ENCODE measurements around the gene MTIF3.
"Not testable (repeated sequence)": the region's sequence is repeated elsewhere in the genome, so short reads cannot be mapped to it uniquely, and the experiment has no call there.

Gene MTIF3

GRCh38 chr13:27421101-27421871 lies 29.1 kb downstream of the MTIF3 start:
- DNase-seq (ENCODE audit: low read depth in 2 of 2, low spot score in 1 of 2) = no peak

- DNase-seq (ENCODE audit: low read depth in 2 of 2, low spot score in 1 of 2) = no peak
These were observed 31.0 kb downstream of the MTIF3 start for GRCh38 chr13:27419328-27419727.

DNA sequence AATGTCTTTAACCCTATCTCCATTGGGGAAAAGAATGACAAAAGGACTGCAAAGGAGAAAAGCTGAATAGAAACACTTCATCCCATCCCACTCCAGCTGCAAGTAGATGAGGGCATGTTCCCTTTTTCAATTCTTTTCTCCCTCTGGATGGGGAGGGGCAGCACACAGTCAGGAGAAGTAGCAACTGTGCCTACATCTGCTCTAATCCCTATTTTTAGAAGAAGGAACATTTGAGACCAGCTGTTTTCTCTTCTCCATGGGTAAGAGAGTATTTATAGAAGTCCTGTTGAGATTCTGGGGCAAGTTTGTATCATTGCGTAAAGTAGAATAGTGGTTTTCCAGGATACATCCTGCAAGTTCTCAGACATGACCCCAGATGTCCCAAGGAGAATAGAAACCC lies 35.2 kb downstream of the MTIF3 start:
- no peak for DNase-seq (ENCODE audit: low read depth in 2 of 2, low spot score in 1 of 2)

DNA sequence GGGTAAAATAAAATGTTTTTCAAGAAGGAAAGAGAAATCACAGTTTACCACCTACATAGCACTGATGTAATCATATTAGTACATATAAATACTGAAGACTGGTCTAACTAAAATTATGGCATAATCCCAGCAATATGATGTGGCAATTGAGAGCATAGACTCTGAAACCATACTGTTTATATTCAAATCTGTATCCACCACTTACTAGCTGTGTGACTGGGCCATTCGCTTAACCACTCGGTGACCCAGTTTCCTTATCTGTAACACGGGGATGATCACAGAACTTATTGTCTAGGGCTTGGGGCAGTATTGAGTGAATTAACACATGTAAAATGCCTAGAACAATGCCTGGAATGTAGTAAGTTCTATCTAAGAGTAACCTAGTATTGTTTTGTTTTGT lies 39.0 kb downstream of the MTIF3 start:
- DNase-seq (ENCODE audit: low read depth in 2 of 2, low spot score in 1 of 2) = no peak

DNA sequence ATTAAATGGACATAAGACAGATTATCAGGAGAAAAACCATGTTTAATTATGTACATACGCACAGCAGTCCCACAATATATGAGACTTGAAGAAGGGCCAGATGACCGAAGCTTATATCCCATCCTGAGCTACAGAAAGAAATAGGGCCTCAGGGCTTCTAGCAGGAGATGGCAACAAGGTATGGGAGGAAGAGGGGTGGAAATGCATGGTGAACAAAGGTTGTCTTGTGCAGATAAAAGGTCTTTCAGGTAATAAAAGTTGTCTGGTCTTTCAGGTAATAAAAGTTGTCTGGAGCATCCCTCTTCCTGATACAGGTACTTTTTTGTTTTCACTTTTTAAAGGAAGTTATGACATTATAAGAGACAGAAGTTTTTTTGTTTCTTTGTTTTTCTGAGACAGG lies 41.4 kb downstream of the MTIF3 start:
- no peak for DNase-seq (ENCODE audit: low read depth in 2 of 2, low spot score in 1 of 2)

DNA sequence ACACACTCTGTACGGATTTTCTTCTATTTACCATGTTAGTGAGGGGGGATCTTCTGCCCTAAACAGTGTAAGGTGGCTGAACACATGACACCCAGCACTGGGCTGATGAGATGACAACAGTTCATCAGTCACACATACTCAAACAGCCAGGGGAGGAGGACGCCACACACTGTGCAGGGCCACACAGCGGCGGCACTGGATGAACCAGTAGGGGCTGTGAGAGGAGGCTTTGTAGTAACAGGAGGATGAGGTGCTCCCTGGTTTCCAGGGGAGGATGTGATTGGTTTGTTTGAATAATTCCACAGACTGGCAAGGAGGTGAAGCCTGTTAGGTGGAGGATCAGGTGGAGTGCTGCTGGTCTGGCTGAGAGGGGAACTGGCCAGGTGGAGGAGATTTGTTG lies 42.3 kb downstream of the MTIF3 start:
- no peak for DNase-seq (ENCODE audit: low read depth in 2 of 2, low spot score in 1 of 2)

- DNase-seq (ENCODE audit: low read depth in 2 of 2, low spot score in 1 of 2) = no peak
These were observed 44.0 kb downstream of the MTIF3 start for GRCh38 chr13:27406178-27406939.

DNA sequence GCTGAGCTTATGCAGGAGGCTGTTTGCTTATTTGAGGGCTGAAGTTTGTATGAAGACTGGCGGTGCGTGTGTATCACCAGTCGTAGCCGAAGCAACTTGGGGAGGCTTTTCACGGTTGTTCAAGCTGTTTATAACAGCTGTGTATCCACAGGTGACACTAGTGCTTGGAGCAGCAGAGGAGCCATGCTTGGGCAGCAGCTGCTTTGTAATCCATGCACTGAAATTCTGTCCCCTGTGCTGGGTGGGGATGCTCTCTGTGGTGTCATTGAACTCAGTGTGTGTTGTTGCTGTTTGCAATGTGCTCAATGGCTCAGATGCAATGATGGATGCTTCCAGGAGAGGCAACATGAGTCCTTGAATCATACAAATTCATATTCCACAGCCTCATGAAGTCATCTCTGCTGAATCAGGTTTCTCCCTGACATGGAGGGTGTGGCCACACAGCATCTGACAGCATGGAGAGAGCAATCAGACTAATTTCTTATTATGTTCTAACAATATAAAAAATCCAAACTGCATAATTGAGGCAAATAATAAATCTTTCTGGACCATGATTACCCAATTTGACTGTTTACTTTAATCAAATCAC lies 44.7 kb downstream of the MTIF3 start:
- no peak for DNase-seq (ENCODE audit: low read depth in 2 of 2, low spot score in 1 of 2)

DNA sequence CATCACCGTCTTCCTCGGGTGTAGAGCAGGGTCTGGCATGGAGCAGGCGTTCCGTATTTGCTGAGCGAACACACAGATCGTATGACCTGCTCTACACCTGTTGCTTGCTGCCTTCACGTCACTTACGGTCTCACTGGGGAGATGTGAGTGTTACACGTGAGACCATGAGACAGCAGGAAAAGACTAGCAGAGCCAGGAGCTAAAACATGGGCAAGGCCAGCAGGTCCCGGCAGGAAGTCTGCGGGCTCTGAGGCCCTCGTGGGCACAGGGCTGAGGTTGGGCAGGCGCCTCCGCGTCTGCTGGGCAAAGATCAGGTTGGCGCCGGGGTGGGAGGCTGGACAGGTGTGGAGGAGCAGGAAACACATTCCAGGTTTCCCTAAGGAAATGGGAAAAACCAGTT lies 45.7 kb downstream of the MTIF3 start:
- no peak for DNase-seq (ENCODE audit: low read depth in 2 of 2, low spot score in 1 of 2)

- DNase-seq (ENCODE audit: low read depth in 2 of 2, low spot score in 1 of 2) = no peak
These were observed 46.5 kb downstream of the MTIF3 start for GRCh38 chr13:27403727-27404385.

GRCh38 chr13:27403203-27403678 lies 47.1 kb downstream of the MTIF3 start:
- DNase-seq (ENCODE audit: low read depth in 2 of 2, low spot score in 1 of 2) = no peak

DNA sequence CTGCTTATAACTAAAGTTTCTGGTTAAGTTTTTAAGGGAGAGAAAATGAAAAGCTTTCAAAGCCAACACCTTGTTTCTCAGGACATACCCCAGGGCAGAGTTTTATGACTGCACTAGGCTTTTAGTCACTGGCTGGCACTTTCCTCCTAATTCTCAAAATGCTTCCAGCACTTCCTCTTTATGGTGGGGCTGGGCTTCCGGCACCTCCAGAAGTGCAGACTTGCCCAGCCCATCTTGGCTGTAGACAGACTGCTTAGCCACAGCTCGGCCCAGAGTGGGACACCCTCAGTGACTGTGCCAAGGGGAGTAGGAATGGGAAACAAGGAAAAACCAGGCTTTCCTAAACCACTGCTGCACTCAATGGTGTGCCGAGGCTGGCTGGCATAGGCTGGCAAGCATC lies 49.2 kb downstream of the MTIF3 start:
- no peak for DNase-seq (ENCODE audit: low read depth in 2 of 2, low spot score in 1 of 2)

- not testable (repeated sequence) for DNase-seq (ENCODE audit: low read depth in 2 of 2, low spot score in 1 of 2)
These were observed 50.0 kb downstream of the MTIF3 start for GRCh38 chr13:27400405-27400804.

GRCh38 chr13:27398360-27398759 lies 52.0 kb downstream of the MTIF3 start:
- DNase-seq (ENCODE audit: low read depth in 2 of 2, low spot score in 1 of 2) = no peak

GRCh38 chr13:27396252-27396846 lies 54.0 kb downstream of the MTIF3 start:
- DNase-seq (ENCODE audit: low read depth in 2 of 2, low spot score in 1 of 2) = no peak

- DNase-seq (ENCODE audit: low read depth in 2 of 2, low spot score in 1 of 2) = no peak
These were observed 55.3 kb downstream of the MTIF3 start for GRCh38 chr13:27395007-27395510.

- DNase-seq (ENCODE audit: low read depth in 2 of 2, low spot score in 1 of 2) = no peak
These were observed 57.3 kb downstream of the MTIF3 start for GRCh38 chr13:27393101-27393500.

GRCh38 chr13:27391471-27391870 lies 58.9 kb downstream of the MTIF3 start:
- DNase-seq (ENCODE audit: low read depth in 2 of 2, low spot score in 1 of 2) = no peak

- no peak for DNase-seq (ENCODE audit: low read depth in 2 of 2, low spot score in 1 of 2)
These were observed 60.5 kb downstream of the MTIF3 start for GRCh38 chr13:27389891-27390290.

- no peak for DNase-seq (ENCODE audit: low read depth in 2 of 2, low spot score in 1 of 2)
These were observed 62.1 kb downstream of the MTIF3 start for GRCh38 chr13:27388241-27388640.

Measured in stimulated activated CD8-positive, alpha-beta memory T cell treated with anti-CD3 and anti-CD28 coated beads, Interleukin-4, amount 100 ng/mL, for 1 hour (primary cell).